Progenitor cell of endocrine pancreas (in vitro differentiated cells): ENCODE measurements around the gene ASCL2. TPM values are rescaled to one million over a fixed set of nuclear protein-coding genes. Genes with fewer than 3 reads are reported as not detected.

Experiments
- DNase-seq: peaks from one replicate; pipeline ENCODE4 v3.0.0; 2021; ENCODE audit warnings: low spot score; ENCODE audit not compliant: unreplicated experiment
- H3K27ac Mint-ChIP-seq: 2 replicates; pipeline ENCODE4 v1.8.0; 2021; ENCODE audit warnings: mild to moderate bottlenecking, moderate library complexity, mixed read lengths
- H3K27me3 Mint-ChIP-seq: 2 replicates; pipeline ENCODE4 v1.8.0; 2021; ENCODE audit warnings: mixed read lengths
- H3K36me3 Mint-ChIP-seq: 2 replicates; pipeline ENCODE4 v1.8.0; 2022; ENCODE audit warnings: mixed read lengths; ENCODE audit not compliant: insufficient read depth
- H3K4me1 Mint-ChIP-seq: 2 replicates; pipeline ENCODE4 v1.8.0; 2021; ENCODE audit warnings: low read depth, mixed read lengths
- H3K4me3 Mint-ChIP-seq: 2 replicates; pipeline ENCODE4 v1.8.0; 2021; ENCODE audit warnings: low read depth, mild to moderate bottlenecking, moderate library complexity, mixed read lengths
- H3K9me3 Mint-ChIP-seq: 2 replicates; pipeline ENCODE4 v1.8.0; 2021; ENCODE audit warnings: low read depth, mixed read lengths
- CTCF ChIP-seq: fragments of 200-600 bp; sonication (generic); IDR thresholded peaks from one replicate; pipeline ENCODE4 v1.5.0; 2021; ENCODE audit warnings: antibody characterized with exemption, mild to moderate bottlenecking; ENCODE audit not compliant: unreplicated experiment
- total RNA-seq: library from RNA; stranded (reverse); gene quantifications from 2 replicates; pipeline ENCODE4 v1.2.1, GENCODE V29; 2021

ASCL2 gene
- total RNA-seq, 1 donor from 2014 or later: 2.4 TPM

GRCh38 chr11:2298131-2298794 is 27.9 kb upstream of the ASCL2 start:
- no peak overlapping the region for H3K27ac Mint-ChIP-seq
- TF ChIP-seq CTCF: no peak
- no peaks in the 10 kb centered on the region for H3K4me1 Mint-ChIP-seq
- H3K36me3 Mint-ChIP-seq: no peaks in the 10 kb centered on the region
- H3K27me3 Mint-ChIP-seq: peaks cover 37% of the 10 kb centered on the region
- H3K4me3 Mint-ChIP-seq: no peak overlapping the region
- H3K9me3 Mint-ChIP-seq: no peaks in the 10 kb centered on the region
- no peak for DNase-seq

- H3K27me3 Mint-ChIP-seq: peaks cover 41% of the 10 kb centered on the region
- no peak overlapping the region for H3K27ac Mint-ChIP-seq
- H3K9me3 Mint-ChIP-seq: no peaks in the 10 kb centered on the region
- no peak for TF ChIP-seq CTCF
- no peaks in the 10 kb centered on the region for H3K36me3 Mint-ChIP-seq
- no peak for DNase-seq
- H3K4me1 Mint-ChIP-seq: no peaks in the 10 kb centered on the region
- no peak overlapping the region for H3K4me3 Mint-ChIP-seq
These were observed 27.2 kb upstream of the ASCL2 start for GRCh38 chr11:2297623-2298030.

GRCh38 chr11:2296913-2297622 is 26.7 kb upstream of the ASCL2 start:
- no peaks in the 10 kb centered on the region for H3K9me3 Mint-ChIP-seq
- no peaks in the 10 kb centered on the region for H3K4me1 Mint-ChIP-seq
- H3K36me3 Mint-ChIP-seq: no peaks in the 10 kb centered on the region
- peaks cover 45% of the 10 kb centered on the region for H3K27me3 Mint-ChIP-seq
- TF ChIP-seq CTCF: no peak
- DNase-seq: no peak
- no peak overlapping the region for H3K27ac Mint-ChIP-seq
- no peak overlapping the region for H3K4me3 Mint-ChIP-seq

GRCh38 chr11:2295971-2296912 is 25.9 kb upstream of the ASCL2 start:
- no peak for DNase-seq
- H3K4me1 Mint-ChIP-seq: no peaks in the 10 kb centered on the region
- no peaks in the 10 kb centered on the region for H3K9me3 Mint-ChIP-seq
- TF ChIP-seq CTCF: no peak
- H3K27me3 Mint-ChIP-seq: peaks cover 45% of the 10 kb centered on the region
- H3K4me3 Mint-ChIP-seq: no peak overlapping the region
- H3K36me3 Mint-ChIP-seq: no peaks in the 10 kb centered on the region
- no peak overlapping the region for H3K27ac Mint-ChIP-seq

- no peak overlapping the region for H3K4me3 Mint-ChIP-seq
- H3K27me3 Mint-ChIP-seq: peaks cover 50% of the 10 kb centered on the region
- no peak overlapping the region for H3K27ac Mint-ChIP-seq
- no peak for DNase-seq
- no peaks in the 10 kb centered on the region for H3K4me1 Mint-ChIP-seq
- TF ChIP-seq CTCF: no peak
- H3K9me3 Mint-ChIP-seq: no peaks in the 10 kb centered on the region
- H3K36me3 Mint-ChIP-seq: no peaks in the 10 kb centered on the region
These were observed 24.5 kb upstream of the ASCL2 start for GRCh38 chr11:2294926-2295290.
